ENCODE results near the gene SKAP1.
"Not testable (repeated sequence)": the region's sequence is repeated elsewhere in the genome, so short reads cannot be mapped to it uniquely, and the experiment has no call there.

SKAP1 gene

GRCh38 chr17:48348352-48348751 lies 81.7 kb downstream of the SKAP1 start:
- no peak overlapping the region for H3K27ac ChIP-seq

DNA sequence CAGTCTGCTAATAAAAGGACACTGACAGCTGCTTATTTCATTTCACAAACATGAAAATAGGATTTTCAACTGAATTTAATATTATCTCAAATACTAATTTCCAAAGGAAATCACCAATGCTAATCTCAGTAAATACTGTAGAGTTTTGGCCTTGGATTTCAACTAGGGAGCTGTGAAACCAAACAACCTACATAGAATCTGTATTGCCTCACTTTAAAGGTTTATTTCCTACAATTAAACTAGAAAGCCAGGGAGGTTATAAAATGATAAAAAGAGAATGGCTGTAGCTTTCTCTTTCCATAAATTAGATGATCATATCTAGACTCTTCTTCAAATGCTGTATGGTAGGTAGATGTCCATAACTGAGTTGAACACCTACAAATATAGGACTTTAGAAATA lies 82.8 kb downstream of the SKAP1 start:
- TF ChIP-seq ZFX (IDR thresholded peaks at IDR 0.05) = no peak
- TF ChIP-seq, protein P1, sequence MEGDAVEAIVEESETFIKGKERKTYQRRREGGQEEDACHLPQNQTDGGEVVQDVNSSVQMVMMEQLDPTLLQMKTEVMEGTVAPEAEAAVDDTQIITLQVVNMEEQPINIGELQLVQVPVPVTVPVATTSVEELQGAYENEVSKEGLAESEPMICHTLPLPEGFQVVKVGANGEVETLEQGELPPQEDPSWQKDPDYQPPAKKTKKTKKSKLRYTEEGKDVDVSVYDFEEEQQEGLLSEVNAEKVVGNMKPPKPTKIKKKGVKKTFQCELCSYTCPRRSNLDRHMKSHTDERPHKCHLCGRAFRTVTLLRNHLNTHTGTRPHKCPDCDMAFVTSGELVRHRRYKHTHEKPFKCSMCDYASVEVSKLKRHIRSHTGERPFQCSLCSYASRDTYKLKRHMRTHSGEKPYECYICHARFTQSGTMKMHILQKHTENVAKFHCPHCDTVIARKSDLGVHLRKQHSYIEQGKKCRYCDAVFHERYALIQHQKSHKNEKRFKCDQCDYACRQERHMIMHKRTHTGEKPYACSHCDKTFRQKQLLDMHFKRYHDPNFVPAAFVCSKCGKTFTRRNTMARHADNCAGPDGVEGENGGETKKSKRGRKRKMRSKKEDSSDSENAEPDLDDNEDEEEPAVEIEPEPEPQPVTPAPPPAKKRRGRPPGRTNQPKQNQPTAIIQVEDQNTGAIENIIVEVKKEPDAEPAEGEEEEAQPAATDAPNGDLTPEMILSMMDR (conservative IDR thresholded peaks at IDR 0.05) = no peak
- H3K27ac ChIP-seq = no peak overlapping the region

More at GRCh38 chr17:48348352-48348751, 81.7 kb downstream of the SKAP1 start:
- TF ChIP-seq, protein P1 (conservative IDR thresholded peaks at IDR 0.05) = no peak
- no peak for TF ChIP-seq ZFX (IDR thresholded peaks at IDR 0.05)

DNA sequence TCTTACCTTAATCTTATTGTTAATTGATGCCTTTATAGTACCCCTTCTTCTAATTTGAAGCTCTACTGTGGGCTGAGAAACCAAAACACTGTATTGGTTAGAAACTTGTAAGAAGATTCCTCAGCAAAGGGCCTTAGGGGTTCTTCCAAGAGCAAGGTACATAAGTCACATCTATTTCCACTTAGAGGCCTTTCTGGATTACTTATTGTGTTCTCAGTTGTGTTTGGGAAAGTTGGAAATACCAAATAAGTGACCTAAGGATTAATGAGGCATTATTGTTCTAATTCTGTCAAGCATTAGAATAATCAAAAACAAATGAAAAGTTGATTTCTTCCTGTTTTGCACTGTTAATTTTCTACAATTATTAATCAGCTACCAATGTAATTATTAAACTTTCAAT lies 85.8 kb downstream of the SKAP1 start:
- TF ChIP-seq ZFX (IDR thresholded peaks at IDR 0.05) = no peak
- TF ChIP-seq, protein P1 (conservative IDR thresholded peaks at IDR 0.05) = no peak
- H3K27ac ChIP-seq = no peak overlapping the region

GRCh38 chr17:48340916-48341315 lies 89.1 kb downstream of the SKAP1 start:
- no peak overlapping the region for H3K27ac ChIP-seq
- TF ChIP-seq ZFX (IDR thresholded peaks at IDR 0.05) = no peak
- TF ChIP-seq, protein P1 (conservative IDR thresholded peaks at IDR 0.05) = no peak

DNA sequence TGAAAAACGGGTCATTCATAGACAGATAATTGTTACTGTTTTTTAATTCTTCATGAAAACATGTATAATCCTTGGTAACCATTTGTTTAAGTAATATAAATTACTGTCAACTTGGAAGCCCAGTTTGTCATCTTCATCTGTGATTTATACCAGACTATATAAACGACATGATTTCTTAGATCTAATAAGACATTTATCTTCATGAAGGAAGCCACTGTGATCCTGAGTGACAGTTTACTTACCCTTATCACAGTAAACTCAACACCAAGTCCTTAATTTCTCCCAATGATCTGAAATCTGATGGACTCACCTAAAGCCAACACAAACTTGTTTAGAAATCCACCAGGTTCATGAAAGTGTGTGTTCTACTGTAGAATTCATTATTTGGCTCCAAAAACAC lies 91.3 kb downstream of the SKAP1 start:
- no peak overlapping the region for H3K27ac ChIP-seq
- TF ChIP-seq ZFX (IDR thresholded peaks at IDR 0.05) = no peak

- not testable (repeated sequence) for H3K27ac ChIP-seq
These were observed 92.1 kb downstream of the SKAP1 start for GRCh38 chr17:48337903-48338302.

- no peak overlapping the region for H3K27ac ChIP-seq
- TF ChIP-seq, protein P1 (conservative IDR thresholded peaks at IDR 0.05) = no peak
- no peak for TF ChIP-seq ZFX (IDR thresholded peaks at IDR 0.05)
These were observed 93.0 kb downstream of the SKAP1 start for GRCh38 chr17:48336986-48337385.

GRCh38 chr17:48335858-48336500 lies 94.0 kb downstream of the SKAP1 start:
- H3K27ac ChIP-seq = no peak overlapping the region

More at GRCh38 chr17:48335858-48336500, 94.0 kb downstream of the SKAP1 start:
- TF ChIP-seq, protein P1 (conservative IDR thresholded peaks at IDR 0.05) = peak; percentile 88
- no peak for TF ChIP-seq ZFX (IDR thresholded peaks at IDR 0.05)

Measured in C4-2B (cell line).